Upper lobe of right lung (tissue), 1 donor: Measurements from ENCODE around the gene CAMK1D. TPM values are rescaled to one million over a fixed set of nuclear protein-coding genes. Genes with fewer than 3 reads are reported as not detected.
"Not testable (repeated sequence)": the region's sequence is repeated elsewhere in the genome, so short reads cannot be mapped to it uniquely, and the experiment has no call there.

Experiments used
- ATAC-seq: fragments of 200-7000 bp; cut with Tn5 transposase; one replicate; pipeline ENCODE4 v1.9.1; 2020; ENCODE audit warnings: mild to moderate bottlenecking, moderate library complexity
- DNase-seq: peaks from one replicate; pipeline ENCODE4 v3.0.0-alpha.2; 2020
- H3K27ac ChIP-seq: fragments of 200-600 bp; one replicate; pipeline ENCODE4 v1.8.0; 2022
- H3K27me3 ChIP-seq: fragments of 200-600 bp; one replicate; pipeline ENCODE4 v1.8.0; 2022; ENCODE audit warnings: mild to moderate bottlenecking
- H3K36me3 ChIP-seq: fragments of 200-600 bp; one replicate; pipeline ENCODE4 v1.8.0; 2022
- H3K4me1 ChIP-seq: fragments of 200-600 bp; one replicate; pipeline ENCODE4 v1.8.0; 2022
- H3K4me3 ChIP-seq: fragments of 200-600 bp; one replicate; pipeline ENCODE4 v1.8.0; 2022; ENCODE audit warnings: mild to moderate bottlenecking
- H3K9me3 ChIP-seq: fragments of 200-600 bp; one replicate; pipeline ENCODE4 v1.8.0; 2022
- intact Hi-C: fragments of 100-400 bp; cut with DNase I; formaldehyde crosslinking; loops from one replicate; pipeline ENCODE4 v1.11.0; 2022
- total RNA-seq: library from RNA; stranded (reverse); fragmentation: NEBNext Ultra II Directional; extraction: Animal tissue kit (Norgen Biotek cat#: 25700); gene quantifications from one replicate; pipeline ENCODE4 v1.2.1, GENCODE V29; 2021
- TF ChIP-seq, protein P1 (sequence below): fragments of 200-600 bp; IDR thresholded peaks from one replicate; pipeline ENCODE4 v1.8.0; 2022; ENCODE audit warnings: antibody characterized with exemption
- donor health status: DM: no; HTN: yes; CAD: no; lungs with severe emphysema.

CAMK1D gene
- total RNA-seq, 1 donor from 2014 or later: 17.1 TPM

DNA sequence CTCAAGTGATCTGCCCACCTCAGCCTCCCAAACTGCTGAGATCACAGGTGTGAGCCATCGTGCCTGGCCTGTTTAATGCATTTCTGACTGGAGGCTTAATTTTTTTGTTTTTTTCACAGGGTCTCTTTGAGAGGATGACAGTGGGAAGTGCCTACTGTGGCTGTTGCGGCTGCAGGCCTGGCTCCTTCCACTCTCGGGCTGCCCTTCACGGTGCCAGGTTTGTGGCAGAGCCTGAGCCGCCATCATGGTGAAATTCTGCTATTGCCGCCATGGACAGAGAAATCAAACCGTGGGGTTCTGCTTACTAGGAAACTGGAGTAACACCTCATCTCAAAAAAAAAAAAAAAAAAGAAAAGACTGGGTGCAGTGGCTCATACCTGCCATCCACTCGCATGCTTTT, 142.7 kb downstream of the CAMK1D start:
- no peaks in the 10 kb centered on the region for H3K27me3 ChIP-seq
- DNase-seq (peak; percentile 29), ATAC-seq (no peak)
- no peak overlapping the region for H3K27ac ChIP-seq
- H3K4me3 ChIP-seq: no peak overlapping the region
- intact Hi-C loops: no loop called here
- no peaks in the 10 kb centered on the region for H3K9me3 ChIP-seq
- no peaks in the 10 kb centered on the region for H3K36me3 ChIP-seq
- TF ChIP-seq, protein P1, sequence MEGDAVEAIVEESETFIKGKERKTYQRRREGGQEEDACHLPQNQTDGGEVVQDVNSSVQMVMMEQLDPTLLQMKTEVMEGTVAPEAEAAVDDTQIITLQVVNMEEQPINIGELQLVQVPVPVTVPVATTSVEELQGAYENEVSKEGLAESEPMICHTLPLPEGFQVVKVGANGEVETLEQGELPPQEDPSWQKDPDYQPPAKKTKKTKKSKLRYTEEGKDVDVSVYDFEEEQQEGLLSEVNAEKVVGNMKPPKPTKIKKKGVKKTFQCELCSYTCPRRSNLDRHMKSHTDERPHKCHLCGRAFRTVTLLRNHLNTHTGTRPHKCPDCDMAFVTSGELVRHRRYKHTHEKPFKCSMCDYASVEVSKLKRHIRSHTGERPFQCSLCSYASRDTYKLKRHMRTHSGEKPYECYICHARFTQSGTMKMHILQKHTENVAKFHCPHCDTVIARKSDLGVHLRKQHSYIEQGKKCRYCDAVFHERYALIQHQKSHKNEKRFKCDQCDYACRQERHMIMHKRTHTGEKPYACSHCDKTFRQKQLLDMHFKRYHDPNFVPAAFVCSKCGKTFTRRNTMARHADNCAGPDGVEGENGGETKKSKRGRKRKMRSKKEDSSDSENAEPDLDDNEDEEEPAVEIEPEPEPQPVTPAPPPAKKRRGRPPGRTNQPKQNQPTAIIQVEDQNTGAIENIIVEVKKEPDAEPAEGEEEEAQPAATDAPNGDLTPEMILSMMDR: no peak
- H3K4me1 ChIP-seq: no peaks in the 10 kb centered on the region

DNA sequence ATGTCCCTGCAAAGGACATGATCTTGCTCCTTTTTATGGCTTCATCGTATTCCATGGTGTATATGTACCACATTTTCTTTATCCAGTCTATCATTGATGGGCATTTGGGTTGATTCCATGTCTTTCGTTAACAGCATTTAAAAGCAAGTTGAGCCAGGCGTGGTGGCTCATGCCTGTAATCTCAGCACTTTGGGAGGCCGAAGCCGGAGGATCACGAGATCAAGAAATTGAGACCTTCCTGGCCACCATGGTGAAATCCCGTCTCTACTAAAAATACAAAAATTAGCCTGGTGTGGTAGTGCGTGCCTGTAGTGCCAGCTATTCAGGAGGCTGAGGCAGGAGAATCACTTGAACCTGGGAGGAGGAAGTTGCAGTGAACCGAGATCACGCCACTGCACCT, 147.7 kb downstream of the CAMK1D start:
- H3K27me3 ChIP-seq: not testable (repeated sequence)
- DNase-seq: peak; percentile 10

DNA sequence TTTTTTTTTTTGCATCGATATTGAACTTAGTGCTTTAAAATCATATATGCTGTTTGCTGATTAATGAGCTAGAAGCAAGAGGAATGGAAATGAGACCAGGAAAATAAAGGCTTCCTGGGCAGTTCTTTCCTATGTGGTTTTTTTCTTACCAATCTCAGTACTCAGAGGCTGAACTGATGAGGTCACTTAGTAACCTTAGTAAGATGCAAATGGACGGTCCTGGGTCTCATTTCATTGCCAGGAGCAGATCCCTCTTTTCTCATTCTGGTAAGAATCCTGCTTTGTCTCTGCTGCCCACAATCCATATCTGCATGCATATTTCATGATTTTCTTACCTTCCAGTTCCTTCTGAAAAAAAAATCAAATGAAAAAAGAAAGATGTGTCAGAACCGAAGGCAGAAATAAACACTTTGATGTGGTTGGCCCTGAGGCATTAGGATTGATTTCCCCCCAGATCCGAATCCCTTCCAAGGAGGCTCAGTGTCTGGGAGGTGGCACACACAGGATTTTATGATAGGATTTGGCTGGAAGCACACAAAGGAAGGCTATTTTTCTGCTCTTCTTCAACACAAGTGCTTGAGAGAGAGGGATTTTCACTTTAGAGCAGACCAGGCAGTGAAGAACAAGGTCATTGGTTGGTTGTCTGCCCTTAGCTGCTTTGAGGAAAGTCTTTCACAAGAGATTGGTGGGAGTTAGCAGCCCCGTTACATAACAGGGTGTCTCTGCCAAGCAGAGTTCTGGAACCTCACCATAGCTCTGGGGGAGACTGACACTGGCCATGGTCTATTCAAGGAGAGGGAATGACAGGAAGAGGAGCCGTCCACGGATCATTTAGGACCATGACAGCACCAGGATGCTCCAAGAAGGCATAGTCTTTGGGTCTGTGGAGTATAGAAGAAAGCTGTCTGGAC, 150.0 kb downstream of the CAMK1D start:
- intact Hi-C loops: no loop called here
- H3K4me1 ChIP-seq: peaks cover 16% of the 10 kb centered on the region
- TF ChIP-seq, protein P1: no peak
- ATAC-seq (peak; percentile 46), DNase-seq (peak; percentile 9)
- no peak overlapping the region for H3K27ac ChIP-seq
- no peaks in the 10 kb centered on the region for H3K27me3 ChIP-seq
- no peaks in the 10 kb centered on the region for H3K36me3 ChIP-seq
- H3K4me3 ChIP-seq: no peak overlapping the region
- no peaks in the 10 kb centered on the region for H3K9me3 ChIP-seq

More for the DNA sequence above, 147.7 kb downstream of the CAMK1D start:
- H3K4me1 ChIP-seq: peaks cover 16% of the 10 kb centered on the region
- H3K9me3 ChIP-seq, H3K27ac ChIP-seq, H3K4me3 ChIP-seq, intact Hi-C loops, H3K36me3 ChIP-seq, ATAC-seq: not testable (repeated sequence)

DNA sequence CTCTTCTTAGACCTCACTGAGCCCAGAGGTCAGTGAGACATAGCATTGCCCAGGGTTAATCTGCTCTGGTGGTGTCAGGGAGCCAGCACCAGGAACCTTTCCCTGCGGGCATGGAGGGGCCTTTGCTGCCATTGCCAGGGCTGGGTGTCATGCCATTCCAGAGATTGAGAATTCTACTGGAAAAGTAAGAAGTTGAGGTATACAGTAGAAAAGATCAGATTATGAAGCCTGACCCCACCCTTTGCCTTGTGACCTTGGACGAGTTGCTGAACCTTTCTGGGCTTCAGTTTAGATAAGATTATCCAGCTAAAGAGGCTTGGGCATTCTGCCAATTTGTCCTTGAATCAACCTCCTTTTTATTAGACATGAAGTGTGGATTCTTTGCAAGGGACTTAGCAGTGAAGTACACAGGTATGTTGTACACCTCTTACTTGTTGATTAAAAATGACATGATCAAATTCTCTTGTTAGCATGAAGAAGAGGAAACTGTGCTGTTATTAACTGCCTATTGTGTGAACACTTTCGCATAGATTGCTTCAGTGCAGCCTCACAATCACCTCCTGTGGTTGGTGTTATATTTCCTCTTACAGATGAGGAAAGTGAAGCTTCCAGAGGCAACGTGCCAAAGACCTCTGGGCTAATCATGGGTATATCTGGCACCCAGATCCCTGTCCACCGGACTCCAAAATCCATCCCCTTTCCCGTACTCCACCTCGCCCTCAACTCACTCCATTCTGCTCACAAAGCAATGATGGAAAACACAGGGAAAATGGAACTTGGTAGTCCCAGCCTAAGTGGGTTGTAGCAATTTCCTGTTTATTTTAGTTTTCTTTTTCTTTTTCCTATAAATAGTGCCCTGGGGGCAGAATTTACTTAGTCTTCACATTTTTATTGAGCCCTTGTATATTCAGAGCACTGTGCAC, 151.3 kb downstream of the CAMK1D start:
- intact Hi-C loops: no loop called here
- Histone ChIP-seq H3K27me3 (no peaks in the 10 kb centered on the region), H3K9me3 (no peaks in the 10 kb centered on the region), H3K27ac (no peak overlapping the region), H3K36me3 (no peaks in the 10 kb centered on the region), H3K4me1 (peaks cover 16% of the 10 kb centered on the region), H3K4me3 (no peak overlapping the region)
- TF ChIP-seq, protein P1: no peak
- DNase-seq: peak; percentile 22
- peak; percentile 59 for ATAC-seq

DNA sequence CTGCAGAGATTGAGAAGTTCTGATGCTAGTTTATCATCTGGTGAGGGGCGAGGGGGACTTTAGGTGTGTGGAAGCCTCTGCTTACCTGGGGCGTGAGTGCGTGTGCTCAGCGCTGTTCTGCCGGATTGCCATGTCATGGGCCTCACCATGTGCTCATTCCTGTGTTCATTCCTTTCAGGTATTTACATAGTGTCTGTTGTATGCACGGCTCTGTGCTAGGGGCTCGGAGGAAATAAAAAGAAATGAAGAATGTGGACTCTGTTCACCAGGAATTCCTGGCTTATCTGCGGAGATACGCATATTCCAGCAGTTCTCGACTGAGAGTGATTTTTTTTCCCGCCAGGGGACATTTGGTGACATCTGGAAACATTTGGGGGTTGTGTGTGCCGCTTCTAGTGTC, 152.0 kb downstream of the CAMK1D start:
- Histone ChIP-seq H3K36me3 (no peaks in the 10 kb centered on the region), H3K4me3 (no peak overlapping the region), H3K9me3 (no peaks in the 10 kb centered on the region), H3K27me3 (no peaks in the 10 kb centered on the region), H3K27ac (no peak overlapping the region), H3K4me1 (peaks cover 16% of the 10 kb centered on the region)
- DNase-seq (no peak), ATAC-seq (no peak)
- TF ChIP-seq, protein P1: no peak
- intact Hi-C loops: no loop called here
